HG03457 (cell line): ENCODE results near the gene SLC25A26.

Experiments
- ATAC-seq: cut with Tn5 transposase; IDR thresholded peaks from one replicate; pipeline ENCODE4 v1.9.1; 2021; ENCODE audit warnings: moderate number of reproducible peaks; ENCODE audit not compliant: unreplicated experiment

The SLC25A26 gene

DNA sequence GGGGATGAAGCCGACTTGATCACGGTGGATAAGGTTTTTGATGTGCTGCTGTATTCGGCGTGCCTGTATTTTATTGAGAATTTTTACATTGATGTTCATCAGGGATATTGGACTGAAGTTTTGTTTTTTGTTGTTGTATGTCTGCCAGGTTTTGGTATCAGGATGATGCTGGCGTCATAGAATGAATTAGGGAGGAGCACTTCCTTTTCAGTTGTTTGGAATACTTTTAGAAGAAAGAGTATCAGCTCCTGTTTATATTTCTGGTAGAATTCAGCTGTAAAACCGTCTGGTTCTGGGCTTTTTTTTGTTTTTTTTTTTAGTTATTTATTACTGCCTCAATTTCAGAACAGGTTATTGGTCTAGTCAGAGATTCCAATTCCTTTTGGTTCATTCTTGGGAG, 93.7 kb downstream of the SLC25A26 start:
- no peak for ATAC-seq

DNA sequence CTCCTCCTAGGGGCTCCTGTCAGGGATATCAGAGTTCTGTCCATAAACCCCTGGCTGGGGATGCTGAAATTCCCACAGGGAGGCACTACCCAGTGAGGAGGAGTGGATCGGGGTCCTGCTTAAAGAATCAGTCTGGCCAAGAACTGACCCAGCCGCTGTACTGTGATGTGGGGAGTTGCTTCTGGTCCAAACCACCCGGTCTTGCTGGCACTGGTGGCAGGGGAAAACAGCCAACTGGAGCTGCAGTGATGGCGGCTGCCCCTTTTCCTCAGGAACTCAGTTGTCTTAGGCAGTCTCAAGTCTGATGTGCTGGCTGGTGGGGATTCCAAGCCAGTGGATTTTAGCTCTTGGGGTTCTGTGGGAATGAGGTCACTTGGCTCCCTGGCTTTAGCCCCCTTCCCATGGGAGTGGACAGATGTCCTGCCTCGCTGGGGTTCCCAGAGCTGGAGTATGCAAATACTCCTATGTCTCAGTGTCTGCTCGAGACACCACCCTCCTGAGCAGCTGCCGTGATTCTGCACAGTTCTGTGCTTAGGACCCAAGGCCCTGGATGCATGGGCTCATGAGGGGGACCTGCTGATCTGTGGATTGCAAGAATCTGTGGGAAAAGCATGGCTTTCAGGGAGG, 97.1 kb downstream of the SLC25A26 start:
- ATAC-seq, result no peak

DNA sequence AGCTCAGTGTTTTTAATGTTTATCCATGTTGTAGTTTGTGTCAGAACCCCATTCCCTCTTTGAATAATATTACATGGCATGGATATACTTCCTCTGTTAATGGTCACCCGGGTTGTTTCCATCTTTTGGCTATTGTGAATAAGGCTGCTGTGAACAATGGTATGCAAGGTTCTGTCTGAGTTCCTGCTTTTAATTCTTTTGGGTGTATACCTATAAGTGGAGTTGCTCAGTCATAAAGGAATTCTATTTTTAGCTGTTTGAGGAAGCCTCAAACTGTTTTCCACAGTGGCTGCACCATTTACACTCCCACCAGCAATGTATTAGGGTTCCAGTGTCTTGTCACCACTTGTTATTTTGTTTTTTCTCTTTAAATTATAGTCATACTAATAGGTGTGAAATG, 99.6 kb downstream of the SLC25A26 start:
- no peak for ATAC-seq

DNA sequence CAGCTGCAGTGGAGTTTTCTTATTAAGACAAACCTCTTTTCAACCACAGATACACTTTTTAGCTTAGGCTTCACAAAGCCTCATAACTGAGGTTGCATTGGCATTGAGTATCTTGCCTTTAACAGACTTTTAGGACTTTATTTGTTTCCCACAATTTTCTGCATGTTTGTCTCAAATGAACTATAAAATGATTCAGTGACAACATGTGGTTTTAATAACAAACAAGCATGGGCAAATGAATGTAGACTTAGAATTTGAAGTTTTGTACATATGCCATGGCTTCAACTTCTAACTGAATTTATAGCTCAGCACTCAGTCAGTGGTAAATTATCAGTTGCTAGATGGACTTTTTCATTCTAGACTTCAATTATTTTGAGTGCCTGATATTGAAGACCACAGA, 101.6 kb downstream of the SLC25A26 start:
- ATAC-seq, result no peak

DNA sequence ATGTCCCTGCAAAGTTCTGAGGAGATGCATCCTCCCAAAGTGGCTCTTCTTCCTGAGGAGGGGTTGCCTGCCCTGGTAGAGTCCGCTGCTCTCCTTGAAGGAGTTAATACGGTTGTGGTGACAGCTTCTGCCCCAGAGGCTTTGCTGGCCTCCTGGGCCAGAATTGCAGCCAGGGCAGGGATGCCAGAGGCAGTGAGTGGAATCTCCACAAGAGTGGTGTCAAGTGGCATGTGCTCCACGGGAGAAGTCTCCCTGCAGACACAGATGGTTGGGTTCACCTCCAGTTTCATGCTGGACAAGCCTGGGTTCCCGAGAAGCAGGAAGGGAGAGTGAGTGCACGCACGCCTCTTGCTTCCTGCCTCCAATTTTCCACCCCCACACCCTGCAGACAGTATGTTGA, 105.5 kb downstream of the SLC25A26 start:
- ATAC-seq, result no peak

DNA sequence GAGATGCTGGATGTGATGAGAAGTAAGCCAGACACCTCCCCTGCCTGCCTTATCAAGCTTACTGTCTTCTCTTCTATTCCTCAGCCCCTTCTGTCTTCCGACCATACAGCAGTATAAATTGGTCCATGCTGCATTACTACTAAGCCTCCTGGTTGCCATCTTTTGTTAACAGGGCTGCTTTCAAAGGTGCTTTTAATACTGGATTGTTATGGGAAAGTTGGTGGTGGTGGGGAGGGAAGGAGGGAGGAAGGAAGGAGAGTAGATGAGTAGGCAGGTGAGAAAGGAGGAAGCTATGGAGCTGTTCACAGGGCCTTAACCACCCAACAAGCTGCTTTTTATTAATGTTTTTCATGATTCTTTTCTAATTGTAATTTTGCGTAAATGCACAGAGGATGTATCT, 114.9 kb downstream of the SLC25A26 start:
- no peak for ATAC-seq

DNA sequence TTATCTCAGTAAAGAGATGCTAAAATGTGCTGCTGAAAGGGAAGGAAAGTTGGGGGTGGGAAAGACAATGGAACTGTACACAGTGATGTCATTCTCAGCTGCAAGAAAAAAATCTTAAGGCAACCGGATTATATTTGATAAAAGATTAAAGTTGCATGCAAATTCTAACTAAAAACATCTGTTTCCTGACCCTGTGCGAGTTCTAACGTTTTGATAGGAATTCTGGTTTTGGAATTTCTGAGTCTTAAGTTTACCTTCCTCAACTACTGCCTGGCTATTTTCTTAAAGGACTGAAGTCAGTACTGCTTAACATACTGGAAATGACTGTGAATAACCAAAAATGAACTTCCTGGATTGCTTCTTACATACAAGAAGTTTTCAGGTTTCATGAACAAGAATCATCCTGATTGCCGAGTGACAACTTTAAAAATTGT, 115.5 kb downstream of the SLC25A26 start:
- ATAC-seq, result no peak

DNA sequence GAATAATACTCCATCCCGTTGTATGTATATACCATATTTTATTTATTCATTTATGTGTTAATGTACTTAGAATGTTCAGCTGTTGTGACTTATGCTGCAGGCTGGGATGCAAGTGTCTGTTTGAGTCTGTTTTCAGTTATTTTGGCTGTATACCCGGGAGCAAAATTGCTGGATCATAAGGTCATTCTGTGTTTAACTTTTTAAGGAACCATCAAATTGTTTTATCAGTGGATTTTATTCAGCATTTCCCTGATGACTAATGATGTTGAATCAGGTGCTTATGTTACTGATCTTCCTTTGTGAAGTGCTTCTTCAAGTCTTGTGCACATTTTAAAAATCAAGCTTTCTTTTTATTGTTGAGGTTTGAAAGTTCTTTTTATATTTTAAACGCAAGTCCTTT, 118.1 kb downstream of the SLC25A26 start:
- ATAC-seq, result no peak

DNA sequence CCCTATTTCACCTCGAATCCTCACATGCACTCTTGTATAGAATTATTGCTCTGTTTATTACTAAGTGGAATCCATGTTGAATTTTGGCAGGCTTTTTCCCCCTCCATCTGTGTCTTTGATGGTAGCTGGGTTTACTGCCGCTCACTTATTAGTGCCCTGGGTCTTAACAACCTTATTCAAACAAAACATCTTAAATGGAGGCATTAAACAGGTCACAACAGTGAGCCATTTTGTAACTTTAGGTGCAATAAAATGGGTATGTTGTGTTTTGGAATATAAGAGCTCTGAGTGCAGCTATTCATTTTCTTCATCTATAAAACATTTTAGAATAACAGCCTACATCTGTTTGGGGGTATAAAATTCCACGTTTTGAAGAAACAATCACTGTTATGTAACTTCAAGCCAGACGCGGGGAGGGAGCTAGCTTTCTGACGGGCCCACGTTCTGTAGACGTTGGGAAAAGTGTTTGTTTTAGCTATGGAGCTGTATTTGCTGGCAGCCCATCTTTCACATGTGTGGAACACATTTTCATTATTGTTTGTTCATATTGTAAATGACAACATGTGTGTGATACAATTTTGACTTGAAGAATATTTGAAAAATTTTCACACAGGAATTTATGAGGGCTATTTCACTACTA, 122.0 kb downstream of the SLC25A26 start:
- ATAC-seq, result no peak

DNA sequence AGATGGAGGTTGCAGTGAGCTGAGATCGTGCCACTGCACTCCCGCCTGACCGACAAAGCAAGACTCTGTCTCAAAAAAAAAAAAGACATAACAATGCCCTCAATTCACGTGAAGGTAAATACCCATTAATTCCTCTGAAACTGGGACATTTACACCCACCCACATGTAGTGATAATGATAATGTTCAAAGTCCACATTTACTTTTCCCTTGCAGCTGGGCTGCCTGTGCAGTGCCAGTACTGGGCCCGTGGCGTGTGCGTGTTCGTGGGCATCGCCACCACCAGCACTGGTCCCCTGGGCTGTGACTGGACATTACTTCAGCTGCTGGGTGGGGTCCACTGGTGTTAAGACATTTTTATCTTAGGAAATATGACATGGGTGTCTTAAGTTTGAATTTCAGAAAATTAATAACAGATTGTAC, 123.6 kb downstream of the SLC25A26 start:
- ATAC-seq, result no peak

DNA sequence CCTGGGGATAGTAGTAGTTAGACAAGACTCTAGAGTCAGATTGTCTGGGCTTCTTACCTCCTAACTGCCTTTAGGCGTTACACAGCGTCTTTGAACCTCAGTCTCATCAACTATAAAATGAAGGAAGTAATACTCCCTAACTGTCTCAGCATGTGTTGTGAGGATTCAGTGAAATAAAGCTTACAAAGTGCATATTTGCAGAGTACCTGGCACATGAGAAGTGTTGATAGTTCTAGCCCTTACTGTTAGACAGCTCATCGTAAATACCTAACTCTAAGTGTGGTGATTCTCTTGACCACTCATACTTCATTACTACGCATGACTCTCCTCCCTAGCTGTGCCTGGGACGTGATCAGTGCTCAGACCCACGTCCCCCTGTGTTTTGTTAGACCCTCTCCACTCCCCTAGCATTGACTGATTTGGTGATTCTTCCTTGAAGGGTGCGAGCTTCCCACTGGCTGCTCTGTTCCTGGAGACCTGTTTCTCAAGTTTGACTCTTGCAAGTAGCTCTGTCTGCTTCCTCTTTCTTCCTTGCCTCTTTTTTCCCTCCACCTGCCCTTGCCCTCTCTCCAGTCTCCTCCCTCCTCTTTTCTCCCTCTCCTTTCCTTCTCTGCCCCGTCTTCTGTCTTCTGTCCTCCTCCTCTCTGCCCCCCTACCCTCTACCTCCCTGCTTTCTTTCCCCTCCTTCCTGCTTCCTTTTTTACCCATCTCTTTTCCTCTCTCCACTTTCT, 124.2 kb downstream of the SLC25A26 start:
- no peak for ATAC-seq

DNA sequence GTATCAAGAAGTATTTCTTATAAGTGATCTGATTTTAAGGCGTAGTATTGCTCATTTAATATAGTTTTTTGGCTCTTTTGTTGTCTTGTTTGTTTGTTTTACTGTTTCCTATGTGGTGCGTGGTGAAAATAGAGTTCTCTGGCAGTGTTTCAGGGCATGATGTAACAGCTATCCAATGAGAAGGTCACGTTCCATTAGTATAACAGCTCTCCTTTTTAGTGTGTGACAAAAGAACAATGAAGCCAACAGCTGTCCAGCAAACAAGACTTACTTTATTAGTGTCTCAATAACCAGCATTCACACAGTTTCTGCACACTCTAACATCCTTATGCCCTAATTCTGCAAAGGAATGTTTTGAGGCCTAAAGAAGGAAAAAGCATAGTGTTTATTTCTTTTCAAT, 127.9 kb downstream of the SLC25A26 start:
- ATAC-seq, result no peak

DNA sequence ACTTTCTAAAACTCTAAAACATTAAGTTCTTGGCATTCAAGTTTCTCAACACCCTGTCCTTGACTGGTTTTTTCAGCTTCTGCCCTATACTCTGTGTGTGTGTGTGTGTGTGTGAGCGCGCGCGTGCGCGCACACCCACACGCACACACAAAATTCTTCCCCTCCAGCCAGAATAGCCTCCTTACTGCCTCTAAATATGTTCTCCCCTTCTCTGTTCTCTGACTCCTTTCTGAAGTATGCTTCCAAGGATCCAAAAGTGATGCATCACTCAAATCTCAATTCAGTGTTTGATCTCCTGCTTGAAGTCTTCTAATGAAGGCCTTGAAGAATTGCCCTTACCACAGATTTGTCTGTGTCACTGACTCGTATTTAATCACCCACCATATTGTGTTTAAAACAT, 129.8 kb downstream of the SLC25A26 start:
- no peak for ATAC-seq

DNA sequence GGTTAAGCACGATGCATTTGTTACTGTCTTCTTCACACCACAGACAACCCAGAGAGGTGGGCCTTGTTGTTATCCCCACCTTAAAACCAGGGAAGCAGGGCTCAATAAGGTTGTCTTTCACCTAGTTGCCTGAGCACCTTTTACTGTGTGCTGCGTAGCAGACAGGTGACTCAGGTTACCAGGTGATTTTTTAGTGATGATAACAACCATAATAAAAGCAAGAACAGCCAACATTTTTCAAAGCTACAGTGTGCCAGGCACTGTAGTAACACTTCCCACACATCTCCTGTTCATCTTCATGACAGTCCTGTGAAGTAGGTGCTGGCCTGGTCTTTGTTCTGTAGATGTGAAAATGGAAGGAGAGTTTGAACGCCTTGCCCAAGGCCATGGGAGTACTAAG, 132.2 kb downstream of the SLC25A26 start:
- ATAC-seq, result no peak

DNA sequence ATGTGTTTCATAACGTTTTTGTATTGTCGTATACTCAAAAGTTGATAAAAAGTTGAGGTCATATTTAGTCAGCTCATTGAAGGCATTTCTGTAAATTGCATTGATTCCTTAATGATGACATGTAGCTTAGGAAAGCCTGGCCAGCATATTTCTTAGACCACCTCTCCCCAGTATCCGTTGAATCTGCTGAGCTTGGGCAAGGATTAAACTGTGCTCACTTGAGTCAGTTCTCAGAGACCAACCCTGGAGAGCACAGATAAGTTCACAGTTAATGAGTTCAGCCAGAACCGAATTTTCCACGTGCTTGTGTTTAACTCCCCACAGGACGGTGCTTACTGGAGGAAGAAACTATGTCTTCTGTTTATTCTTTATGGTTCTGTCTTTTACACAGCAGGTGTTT, 132.7 kb downstream of the SLC25A26 start:
- no peak for ATAC-seq

DNA sequence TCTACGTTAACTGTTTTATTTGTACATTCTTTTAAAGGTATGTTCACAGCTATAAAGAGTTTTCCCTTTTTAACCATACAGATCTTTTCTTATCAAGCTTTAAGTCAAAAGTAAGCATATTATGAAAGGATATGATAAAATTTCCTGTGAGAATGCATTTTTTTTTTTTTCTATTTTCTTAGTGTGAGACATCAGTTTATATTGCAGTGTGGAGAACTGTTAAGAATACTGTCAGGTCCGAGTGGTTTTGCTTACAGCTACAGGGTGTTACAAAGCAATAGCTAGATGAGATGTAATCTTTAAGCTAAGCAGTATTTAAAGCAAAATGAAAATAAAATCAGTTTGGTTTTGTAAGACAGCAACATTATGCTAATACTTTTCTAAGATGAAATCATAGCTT, 133.2 kb downstream of the SLC25A26 start:
- no peak for ATAC-seq

DNA sequence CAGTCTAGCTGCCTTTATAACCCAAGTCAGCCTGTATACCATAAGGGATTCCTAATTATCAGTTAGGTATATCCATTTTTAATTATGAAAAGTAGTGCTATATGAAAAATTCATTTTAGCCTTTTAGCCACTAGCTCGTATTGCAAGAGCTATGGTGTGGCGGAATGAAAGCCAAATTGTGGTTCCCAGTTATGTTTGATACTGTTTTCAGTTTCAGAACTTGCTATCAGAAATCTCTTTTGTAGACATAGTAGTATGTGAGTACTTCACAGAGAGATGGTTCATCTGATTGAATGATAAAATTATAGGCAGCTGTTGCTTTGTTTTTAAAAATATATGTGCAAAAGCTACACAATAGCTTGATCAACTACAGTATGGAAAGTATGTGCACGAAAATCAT, 134.6 kb downstream of the SLC25A26 start:
- ATAC-seq, result no peak

DNA sequence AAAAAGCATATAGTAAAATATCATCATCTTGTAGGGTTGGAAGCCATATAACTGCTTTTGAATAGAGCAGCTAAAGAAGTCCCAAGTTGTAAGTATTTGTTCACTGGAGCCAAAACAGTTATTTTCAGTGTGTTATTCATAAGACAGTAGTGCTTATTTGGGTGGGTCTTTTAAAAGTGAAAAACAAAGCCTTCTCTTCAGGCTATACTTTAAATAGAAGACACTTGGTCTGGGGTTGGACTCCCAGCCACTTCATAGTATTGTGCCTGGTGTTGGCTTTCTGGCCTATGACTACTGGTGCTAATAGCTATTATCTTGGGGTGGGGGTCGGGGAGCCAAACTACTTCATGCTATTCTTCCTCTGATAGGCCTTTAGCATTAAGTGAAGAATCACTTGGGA, 135.2 kb downstream of the SLC25A26 start:
- ATAC-seq, result no peak

DNA sequence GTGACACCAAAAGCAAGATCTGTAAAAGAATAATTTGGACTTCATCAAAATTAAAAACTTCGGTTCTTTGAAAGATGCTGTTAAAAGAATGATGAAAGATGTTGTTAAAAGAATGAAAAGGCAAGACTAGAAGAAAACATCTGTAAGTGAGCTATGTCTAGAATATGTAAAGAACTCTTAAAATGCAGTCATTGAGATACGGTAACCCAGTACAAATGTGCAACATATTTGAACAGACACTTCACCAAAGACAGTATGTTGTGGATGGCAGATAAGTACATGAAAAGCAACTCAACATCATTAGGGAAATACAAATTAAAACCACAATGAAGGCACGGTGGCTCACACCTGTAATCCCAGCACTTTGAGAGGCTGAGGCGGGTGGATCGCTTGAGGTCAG, 140.6 kb downstream of the SLC25A26 start:
- ATAC-seq, result no peak

DNA sequence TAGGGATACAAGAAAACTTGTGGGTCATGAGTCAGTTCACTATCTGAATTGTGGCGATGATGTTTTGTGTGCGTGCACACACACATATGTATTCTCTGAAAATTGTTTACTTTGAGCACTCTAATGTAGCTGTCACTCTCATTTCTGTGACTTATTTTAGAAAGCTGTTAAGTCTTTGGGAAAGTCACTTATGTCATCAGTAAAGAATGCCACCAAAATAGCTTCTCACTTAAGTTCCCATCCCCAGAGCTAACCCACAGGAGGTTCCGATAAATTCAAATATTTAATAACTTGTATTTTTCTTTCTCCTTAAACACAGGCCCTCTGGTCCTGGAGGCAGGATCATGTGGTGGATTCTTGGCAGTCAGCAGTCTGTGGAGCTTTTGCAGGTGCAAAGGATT, 141.7 kb downstream of the SLC25A26 start:
- ATAC-seq, result no peak

DNA sequence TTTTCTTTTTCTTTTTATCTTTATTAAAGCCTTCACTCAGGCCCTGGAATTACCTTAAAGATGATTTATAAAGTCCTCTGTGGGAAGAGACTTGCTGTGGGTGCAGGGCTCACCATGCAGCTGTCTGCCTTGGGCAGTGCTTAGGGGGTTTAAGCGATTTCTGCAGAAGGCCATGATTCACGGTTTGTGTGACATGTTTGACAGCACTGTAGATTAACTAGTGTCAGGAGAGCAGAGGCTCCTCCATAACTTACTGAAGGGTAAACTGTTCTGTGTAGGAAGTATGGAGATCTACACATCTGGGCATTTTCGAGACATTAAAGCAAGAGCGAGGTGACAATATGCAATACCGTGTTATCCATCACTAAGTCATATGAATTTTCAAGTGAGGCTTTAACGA, 142.3 kb downstream of the SLC25A26 start:
- no peak for ATAC-seq

DNA sequence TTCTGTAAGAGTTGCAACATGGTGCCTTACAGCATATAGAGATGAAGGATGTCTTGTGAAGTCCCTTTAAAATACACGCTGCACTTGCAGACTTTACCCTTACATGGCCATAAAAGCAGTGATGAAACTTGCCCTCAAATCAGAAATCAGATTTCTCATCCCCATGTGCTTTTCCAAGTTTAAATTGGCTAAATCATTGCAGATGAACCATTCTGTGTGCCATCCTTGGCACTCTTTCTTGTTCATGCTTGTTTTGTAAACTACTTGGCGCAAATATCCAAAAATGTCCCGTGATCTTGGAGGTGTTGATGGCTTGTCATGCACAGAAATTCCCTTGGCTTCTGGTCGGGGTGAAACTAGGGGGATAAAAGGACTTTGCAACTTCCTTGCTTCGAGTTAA, 144.3 kb downstream of the SLC25A26 start:
- ATAC-seq, result no peak
